ENCODE data around the gene TGFBR2.

The TGFBR2 gene

GRCh38 chr3:30602946-30603345, 3.5 kb upstream of the TGFBR2 start:
- DNase-seq (ENCODE audit: low read depth in 2 of 2): no peak

GRCh38 chr3:30604093-30604492, 2.3 kb upstream of the TGFBR2 start:
- no peak for DNase-seq (ENCODE audit: low read depth in 2 of 2)

- no peak for DNase-seq (ENCODE audit: low read depth in 2 of 2)
These were observed 1.8 kb upstream of the TGFBR2 start for GRCh38 chr3:30604558-30604957.

- no peak for DNase-seq (ENCODE audit: low read depth in 2 of 2)
These were observed 1.4 kb upstream of the TGFBR2 start for GRCh38 chr3:30605005-30605404.

- no peak for DNase-seq (ENCODE audit: low read depth in 2 of 2)
These were observed 598 bp upstream of the TGFBR2 start for GRCh38 chr3:30605706-30606300.

GRCh38 chr3:30607032-30607833, 832 bp downstream of the TGFBR2 start:
- DNase-seq (ENCODE audit: low read depth in 2 of 2): no peak

GRCh38 chr3:30608598-30608947, 2.2 kb downstream of the TGFBR2 start:
- DNase-seq (ENCODE audit: low read depth in 2 of 2): no peak

GRCh38 chr3:30609930-30610701, 3.7 kb downstream of the TGFBR2 start:
- DNase-seq (ENCODE audit: low read depth in 2 of 2): no peak

GRCh38 chr3:30610702-30611368, 4.4 kb downstream of the TGFBR2 start:
- no peak for DNase-seq (ENCODE audit: low read depth in 2 of 2)

- no peak for DNase-seq (ENCODE audit: low read depth in 2 of 2)
These were observed 5.4 kb downstream of the TGFBR2 start for GRCh38 chr3:30611613-30612436.

- no peak for DNase-seq (ENCODE audit: low read depth in 2 of 2)
These were observed 6.2 kb downstream of the TGFBR2 start for GRCh38 chr3:30612437-30613132.

GRCh38 chr3:30613133-30613825, 6.9 kb downstream of the TGFBR2 start:
- DNase-seq (ENCODE audit: low read depth in 2 of 2): no peak

- no peak for DNase-seq (ENCODE audit: low read depth in 2 of 2)
These were observed 8.0 kb downstream of the TGFBR2 start for GRCh38 chr3:30614373-30614772.

- no peak for DNase-seq (ENCODE audit: low read depth in 2 of 2)
These were observed 8.5 kb downstream of the TGFBR2 start for GRCh38 chr3:30614943-30615342.

GRCh38 chr3:30615615-30616346, 9.4 kb downstream of the TGFBR2 start:
- DNase-seq (ENCODE audit: low read depth in 2 of 2): no peak

- DNase-seq (ENCODE audit: low read depth in 2 of 2): no peak
These were observed 10.1 kb downstream of the TGFBR2 start for GRCh38 chr3:30616347-30617027.

- no peak for DNase-seq (ENCODE audit: low read depth in 2 of 2)
These were observed 10.7 kb downstream of the TGFBR2 start for GRCh38 chr3:30617069-30617468.

GRCh38 chr3:30617653-30618052, 11.3 kb downstream of the TGFBR2 start:
- no peak for DNase-seq (ENCODE audit: low read depth in 2 of 2)

GRCh38 chr3:30618526-30618925, 12.1 kb downstream of the TGFBR2 start:
- DNase-seq (ENCODE audit: low read depth in 2 of 2): no peak
